Fibroblast of lung (primary cell): ENCODE results near the gene MAP2K5. TPM values are rescaled to one million over a fixed set of nuclear protein-coding genes. Genes with fewer than 3 reads are reported as not detected.

Experiments used
- DNase-seq, 2 donors: peaks; one replicate each; pipeline versions ENCODE4 v3.0.0 to v3.0.0-alpha.2; 2010; ENCODE audit warnings: low read depth in 2 of 2
- H2AFZ ChIP-seq: 2 replicates; pipeline ENCODE4 v1.5.1; 2012; ENCODE audit warnings: low read length, control low read depth, inconsistent platforms
- H3K27ac ChIP-seq: 2 replicates; pipeline ENCODE4 v1.5.1; 2011; ENCODE audit warnings: low read length, control low read depth; ENCODE audit not compliant: insufficient read depth
- H3K27me3 ChIP-seq: 2 replicates; pipeline ENCODE4 v1.5.1; 2011; ENCODE audit warnings: mild to moderate bottlenecking, low read length; ENCODE audit not compliant: control insufficient read depth, insufficient read depth
- H3K36me3 ChIP-seq: 2 replicates; pipeline ENCODE4 v1.5.1; 2011; ENCODE audit warnings: low read length; ENCODE audit not compliant: control insufficient read depth, insufficient read depth
- H3K4me1 ChIP-seq: 2 replicates; pipeline ENCODE4 v1.5.1; 2011; ENCODE audit warnings: low read length; ENCODE audit not compliant: control insufficient read depth, insufficient read depth; ENCODE audit errors: extremely low read depth
- H3K4me2 ChIP-seq: 2 replicates; pipeline ENCODE4 v1.5.1; 2011; ENCODE audit warnings: low read length, control low read depth; ENCODE audit not compliant: insufficient read depth; ENCODE audit errors: extremely low read depth
- H3K4me3 ChIP-seq, 4 experiments: fragments of 200-600 bp in 1 of 4; sonication (generic) in 1 of 4; replicated peaks in 1 of 4; 2 replicates each; pipeline ENCODE4 v1.5.1; 2011 to 2016; ENCODE audit warnings: low read length in 4 of 4, low read depth in 3 of 4, mild to moderate bottlenecking in 3 of 4, control low read depth in 2 of 4, inconsistent platforms in 1 of 4, mixed read lengths in 1 of 4; ENCODE audit not compliant: insufficient read depth in 1 of 4; ENCODE audit errors: control extremely low read depth in 1 of 4
- H3K79me2 ChIP-seq: 2 replicates; pipeline ENCODE4 v1.5.1; 2012; ENCODE audit warnings: mild to moderate bottlenecking, low read length, inconsistent platforms; ENCODE audit not compliant: control insufficient read depth, insufficient read depth
- H3K9ac ChIP-seq: 2 replicates; pipeline ENCODE4 v1.5.1; 2011; ENCODE audit warnings: mild to moderate bottlenecking, low read length, control low read depth; ENCODE audit not compliant: insufficient read depth
- H3K9me3 ChIP-seq: 2 replicates; pipeline ENCODE4 v1.5.1; 2012; ENCODE audit warnings: low read depth, low read length; ENCODE audit not compliant: control insufficient read depth, insufficient read depth
- H4K20me1 ChIP-seq: 2 replicates; pipeline ENCODE4 v1.5.1; 2011; ENCODE audit warnings: low read length; ENCODE audit not compliant: control insufficient read depth, insufficient read depth; ENCODE audit errors: extremely low read depth
- CTCF ChIP-seq, 2 donors: IDR thresholded peaks in 1 of 2; conservative IDR thresholded peaks in 1 of 2; 1 replicate in 1 of 2; 2 replicates in 1 of 2; pipeline ENCODE4 v1.5.1; 2011 to 2012; ENCODE audit warnings: low read length in 2 of 2, control low read depth in 1 of 2, inconsistent platforms in 1 of 2, low read depth in 1 of 2, mild to moderate bottlenecking in 1 of 2
- EZH2 ChIP-seq: IDR thresholded peaks from 2 replicates; pipeline ENCODE4 v1.5.1; 2012; ENCODE audit warnings: low read length, control low read depth, mild to moderate bottlenecking; ENCODE audit errors: missing control alignments
- polyA plus RNA-seq, 2 donors: library from polyadenylated mRNA; depleted of rRNA in 1 of 2; stranded (reverse) in 1 of 2; unstranded in 1 of 2; fragments of >200 nt; gene quantifications; 2 replicates each; pipeline ENCODE4 v1.2.1, GENCODE V29; 2011 to 2012; ENCODE audit warnings: missing spikeins in 1 of 2
- total RNA-seq: library from RNA; depleted of rRNA; stranded (reverse); fragments of >200 nt; gene quantifications from 2 replicates; pipeline ENCODE4 v1.2.1, GENCODE V29; 2014

Gene MAP2K5
- total and polyA plus RNA-seq, 2 donors (not counting 1 experiment from before 2014, with no cell fraction given) = 5.7 to 10.2 TPM

GRCh38 chr15:67691450-67691849 lies 148.9 kb downstream of the MAP2K5 start:
- Histone ChIP-seq H3K79me2 (no peaks in the 10 kb centered on the region), H4K20me1 (no peaks in the 10 kb centered on the region), H3K27ac (no peak overlapping the region), H3K9me3 (no peaks in the 10 kb centered on the region), H3K4me3 (no peak overlapping the region), H2AFZ (no peak overlapping the region), H3K4me1 (no peaks in the 10 kb centered on the region), H3K27me3 (no peaks in the 10 kb centered on the region), H3K36me3 (no peaks in the 10 kb centered on the region), H3K4me2 (no peak overlapping the region), H3K9ac (no peak overlapping the region)
- TF ChIP-seq EZH2 (no peak), CTCF (conservative IDR thresholded peaks at IDR 0.05 in 1 of 2, IDR thresholded peaks at IDR 0.05 in 1 of 2; ENCODE audit: low read depth in 1 of 2, low read length in 2 of 2) (no peak)
- DNase-seq = no peak

GRCh38 chr15:67692573-67692972 lies 150.1 kb downstream of the MAP2K5 start:
- no peaks in the 10 kb centered on the region for H3K79me2 ChIP-seq
- H3K4me2 ChIP-seq = no peak overlapping the region
- no peak overlapping the region for H3K27ac ChIP-seq
- no peaks in the 10 kb centered on the region for H3K9me3 ChIP-seq
- no peaks in the 10 kb centered on the region for H4K20me1 ChIP-seq
- H2AFZ ChIP-seq = no peak overlapping the region
- H3K4me1 ChIP-seq = no peaks in the 10 kb centered on the region
- no peaks in the 10 kb centered on the region for H3K36me3 ChIP-seq
- no peak overlapping the region for H3K9ac ChIP-seq
- H3K4me3 ChIP-seq = no peak overlapping the region
- TF ChIP-seq CTCF (conservative IDR thresholded peaks at IDR 0.05 in 1 of 2, IDR thresholded peaks at IDR 0.05 in 1 of 2; ENCODE audit: low read depth in 1 of 2, low read length in 2 of 2) (no peak), EZH2 (no peak)
- no peak for DNase-seq
- no peaks in the 10 kb centered on the region for H3K27me3 ChIP-seq

- H3K9me3 ChIP-seq = no peaks in the 10 kb centered on the region
- no peak overlapping the region for H2AFZ ChIP-seq
- TF ChIP-seq CTCF (conservative IDR thresholded peaks at IDR 0.05 in 1 of 2, IDR thresholded peaks at IDR 0.05 in 1 of 2; ENCODE audit: low read depth in 1 of 2, low read length in 2 of 2) (no peak), EZH2 (no peak)
- H3K9ac ChIP-seq = no peak overlapping the region
- no peak for DNase-seq
- H3K36me3 ChIP-seq = no peaks in the 10 kb centered on the region
- H3K4me2 ChIP-seq = no peak overlapping the region
- no peaks in the 10 kb centered on the region for H3K4me1 ChIP-seq
- H3K79me2 ChIP-seq = no peaks in the 10 kb centered on the region
- H4K20me1 ChIP-seq = no peaks in the 10 kb centered on the region
- H3K4me3 ChIP-seq = no peak overlapping the region
- no peak overlapping the region for H3K27ac ChIP-seq
- H3K27me3 ChIP-seq = no peaks in the 10 kb centered on the region
These were observed 153.6 kb downstream of the MAP2K5 start for GRCh38 chr15:67696087-67696486.
